MM.1S (cell line): Measurements from ENCODE around the gene CAVIN3.

Experiments
- DNase-seq: peaks from one replicate; pipeline ENCODE4 v3.0.0-alpha.2; 2015
- H2AFZ ChIP-seq: fragments of 300-600 bp; sonication (generic); 2 replicates; pipeline ENCODE4 v1.6.0; 2016; ENCODE audit warnings: antibody characterized with exemption, low read length
- H3F3A ChIP-seq: fragments of 300-600 bp; sonication (generic); 2 replicates; pipeline ENCODE4 v1.6.1; 2016; ENCODE audit warnings: mild to moderate bottlenecking, antibody characterized with exemption, low read length, moderate library complexity, mixed read lengths; ENCODE audit not compliant: insufficient read depth
- H3K27ac ChIP-seq: fragments of 300-600 bp; sonication (generic); 2 replicates; pipeline ENCODE4 v1.5.1; 2016; ENCODE audit warnings: mild to moderate bottlenecking, low read length
- H3K27me3 ChIP-seq: fragments of 300-600 bp; sonication (generic); replicated peaks from 2 replicates; pipeline ENCODE4 v1.6.0; 2016; ENCODE audit warnings: low read length; ENCODE audit not compliant: insufficient read depth
- H3K36me3 ChIP-seq: fragments of 300-600 bp; sonication (generic); replicated peaks from 2 replicates; pipeline ENCODE4 v1.6.1; 2016; ENCODE audit warnings: mild to moderate bottlenecking, low read length, mixed read lengths; ENCODE audit not compliant: insufficient read depth
- H3K4me1 ChIP-seq: fragments of 300-600 bp; sonication (generic); 2 replicates; pipeline ENCODE4 v1.6.1; 2016; ENCODE audit warnings: low read length, mixed read lengths
- H3K4me2 ChIP-seq: fragments of 300-600 bp; sonication (generic); 2 replicates; pipeline ENCODE4 v1.6.0; 2016; ENCODE audit warnings: low read depth, low read length
- H3K4me3 ChIP-seq: fragments of 300-600 bp; sonication (generic); 2 replicates; pipeline ENCODE4 v1.5.1; 2016; ENCODE audit warnings: low read length, mixed read lengths
- H3K79me2 ChIP-seq: fragments of 300-600 bp; sonication (generic); 2 replicates; pipeline ENCODE4 v1.6.1; 2016; ENCODE audit warnings: mixed run types, low read length, mixed read lengths
- H3K9ac ChIP-seq: fragments of 300-600 bp; sonication (generic); 2 replicates; pipeline ENCODE4 v1.6.1; 2016; ENCODE audit warnings: low read length, mixed read lengths
- H3K9me2 ChIP-seq: fragments of 300-600 bp; sonication (generic); replicated peaks from 2 replicates; pipeline ENCODE4 v1.6.1; 2016; ENCODE audit warnings: mild to moderate bottlenecking, low read length, mixed read lengths; ENCODE audit not compliant: insufficient read depth
- H3K9me3 ChIP-seq: fragments of 300-600 bp; sonication (generic); replicated peaks from 2 replicates; pipeline ENCODE4 v1.6.1; 2016; ENCODE audit warnings: mild to moderate bottlenecking, low read length, mixed read lengths; ENCODE audit not compliant: insufficient read depth
- H4K20me1 ChIP-seq: fragments of 300-600 bp; sonication (generic); 2 replicates; pipeline ENCODE4 v1.6.1; 2016; ENCODE audit warnings: mild to moderate bottlenecking, low read length, moderate library complexity, mixed read lengths; ENCODE audit not compliant: insufficient read depth
- EZH2 ChIP-seq: fragments of 300-600 bp; sonication (generic); optimal IDR thresholded peaks from 2 replicates; pipeline ENCODE3; 2017; ENCODE audit warnings: low read depth, mild to moderate bottlenecking, antibody characterized with exemption, low read length, mixed read lengths
- EZH2phosphoT487 ChIP-seq: fragments of 300-600 bp; sonication (generic); IDR thresholded peaks from 2 replicates; pipeline ENCODE4 v1.6.1; 2018; ENCODE audit warnings: antibody characterized with exemption, low read length
- TF ChIP-seq, protein P1 (sequence below): fragments of 300-600 bp; sonication (generic); IDR thresholded peaks from 2 replicates; pipeline ENCODE4 v1.5.1; 2016; ENCODE audit warnings: antibody characterized with exemption, low read length, mixed read lengths

Gene CAVIN3

GRCh38 chr11:6319704-6320410 is 444 bp downstream of the CAVIN3 start:
- Histone ChIP-seq H4K20me1 (no peaks in the 10 kb centered on the region), H2AFZ (no peak overlapping the region), H3K4me2 (no peak overlapping the region), H3K4me1 (no peaks in the 10 kb centered on the region), H3K9ac (no peak overlapping the region), H3K27me3 (no peaks in the 10 kb centered on the region), H3K79me2 (no peaks in the 10 kb centered on the region), H3K9me3 (no peaks in the 10 kb centered on the region), H3K36me3 (no peaks in the 10 kb centered on the region), H3K27ac (no peak overlapping the region), H3K9me2 (no peaks in the 10 kb centered on the region), H3F3A (no peaks in the 10 kb centered on the region), H3K4me3 (no peak overlapping the region)
- DNase-seq, result no peak
- TF ChIP-seq, protein P1, sequence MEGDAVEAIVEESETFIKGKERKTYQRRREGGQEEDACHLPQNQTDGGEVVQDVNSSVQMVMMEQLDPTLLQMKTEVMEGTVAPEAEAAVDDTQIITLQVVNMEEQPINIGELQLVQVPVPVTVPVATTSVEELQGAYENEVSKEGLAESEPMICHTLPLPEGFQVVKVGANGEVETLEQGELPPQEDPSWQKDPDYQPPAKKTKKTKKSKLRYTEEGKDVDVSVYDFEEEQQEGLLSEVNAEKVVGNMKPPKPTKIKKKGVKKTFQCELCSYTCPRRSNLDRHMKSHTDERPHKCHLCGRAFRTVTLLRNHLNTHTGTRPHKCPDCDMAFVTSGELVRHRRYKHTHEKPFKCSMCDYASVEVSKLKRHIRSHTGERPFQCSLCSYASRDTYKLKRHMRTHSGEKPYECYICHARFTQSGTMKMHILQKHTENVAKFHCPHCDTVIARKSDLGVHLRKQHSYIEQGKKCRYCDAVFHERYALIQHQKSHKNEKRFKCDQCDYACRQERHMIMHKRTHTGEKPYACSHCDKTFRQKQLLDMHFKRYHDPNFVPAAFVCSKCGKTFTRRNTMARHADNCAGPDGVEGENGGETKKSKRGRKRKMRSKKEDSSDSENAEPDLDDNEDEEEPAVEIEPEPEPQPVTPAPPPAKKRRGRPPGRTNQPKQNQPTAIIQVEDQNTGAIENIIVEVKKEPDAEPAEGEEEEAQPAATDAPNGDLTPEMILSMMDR, result no peak
- TF ChIP-seq EZH2phosphoT487, result no peak
- no peak for TF ChIP-seq EZH2

- TF ChIP-seq, protein P1, result no peak
- TF ChIP-seq EZH2phosphoT487 (no peak), EZH2 (no peak)
- no peaks in the 10 kb centered on the region for H3K79me2 ChIP-seq
- no peak overlapping the region for H3K9ac ChIP-seq
- no peaks in the 10 kb centered on the region for H3K4me1 ChIP-seq
- no peak for DNase-seq
- H3K27me3 ChIP-seq, result no peaks in the 10 kb centered on the region
- no peak overlapping the region for H2AFZ ChIP-seq
- H3K9me2 ChIP-seq, result no peaks in the 10 kb centered on the region
- no peaks in the 10 kb centered on the region for H3K9me3 ChIP-seq
- no peaks in the 10 kb centered on the region for H3F3A ChIP-seq
- no peak overlapping the region for H3K27ac ChIP-seq
- no peak overlapping the region for H3K4me2 ChIP-seq
- no peaks in the 10 kb centered on the region for H3K36me3 ChIP-seq
- H3K4me3 ChIP-seq, result no peak overlapping the region
- no peaks in the 10 kb centered on the region for H4K20me1 ChIP-seq
Measured at GRCh38 chr11:6319001-6319703, 1.1 kb downstream of the CAVIN3 start.

- H3K9me3 ChIP-seq, result no peaks in the 10 kb centered on the region
- no peaks in the 10 kb centered on the region for H3K4me1 ChIP-seq
- no peak overlapping the region for H3K4me3 ChIP-seq
- H3K27me3 ChIP-seq, result no peaks in the 10 kb centered on the region
- H3K79me2 ChIP-seq, result no peaks in the 10 kb centered on the region
- DNase-seq, result no peak
- no peak overlapping the region for H2AFZ ChIP-seq
- TF ChIP-seq EZH2phosphoT487 (no peak), EZH2 (no peak)
- TF ChIP-seq, protein P1, result no peak
- no peaks in the 10 kb centered on the region for H3K36me3 ChIP-seq
- no peaks in the 10 kb centered on the region for H3K9me2 ChIP-seq
- H4K20me1 ChIP-seq, result no peaks in the 10 kb centered on the region
- H3K4me2 ChIP-seq, result no peak overlapping the region
- H3K27ac ChIP-seq, result no peak overlapping the region
- no peaks in the 10 kb centered on the region for H3F3A ChIP-seq
- H3K9ac ChIP-seq, result no peak overlapping the region
Measured at GRCh38 chr11:6318204-6318603, 2.1 kb downstream of the CAVIN3 start.
